ENCODE data around the gene KLHDC3. TPM values are rescaled to one million over a fixed set of nuclear protein-coding genes. Genes with fewer than 3 reads are reported as not detected.

Gene KLHDC3
- total and polyA plus RNA-seq, 9 of the 15 experiments (the other 6 are each of a cell fraction or from before 2014, with no cell fraction given): 4.5 to 171 (median 107) TPM

GRCh38 chr6:43014434-43014909, 423 bp downstream of the KLHDC3 start (continued):
- TF ChIP-seq CCNT2 (IDR thresholded peaks at IDR 0.05; ENCODE audit: borderline replicate concordance, extremely low read depth, insufficient read length, low read depth, low read length) (no peak), HMGXB4 (CRISPR knock-in tag; IDR thresholded peaks at IDR 0.05) (no peak), NFXL1 (CRISPR knock-in tag; IDR thresholded peaks at IDR 0.05) (no peak), ZZZ3 (IDR thresholded peaks at IDR 0.05) (no peak), TEAD4 (IDR thresholded peaks at IDR 0.05; ENCODE audit: low read length) (no peak), TEAD4 (CRISPR knock-in tag; IDR thresholded peaks at IDR 0.05; ENCODE audit: borderline replicate concordance) (no peak), RBM39 (optimal IDR thresholded peaks at IDR 0.05; ENCODE audit: low read depth, low read length) (no peak), ETS2 (tag; IDR thresholded peaks at IDR 0.05; ENCODE audit: borderline replicate concordance, poor library complexity, severe bottlenecking) (no peak), CBFA2T2 (conservative IDR thresholded peaks at IDR 0.05) (no peak), RAD51 (IDR thresholded peaks at IDR 0.05; ENCODE audit: borderline replicate concordance, low read depth) (0 out of 2 replicates have a peak, but pooled peaks have one; percentile 1), ZMIZ1 (IDR thresholded peaks at IDR 0.05; ENCODE audit: low read depth in 2 of 2, low read length in 2 of 2) (no peak), POLR2AphosphoS5 (IDR thresholded peaks at IDR 0.05; ENCODE audit: control insufficient read depth, insufficient read depth, low read depth, low read length) (no peak), SRSF1 (IDR thresholded peaks at IDR 0.05; ENCODE audit: low read depth, low read length) (no peak), ZBTB49 (CRISPR knock-in tag; IDR thresholded peaks at IDR 0.05; ENCODE audit: borderline replicate concordance) (no peak), ZNF184 (CRISPR knock-in tag; IDR thresholded peaks at IDR 0.05) (no peak), ZNF311 (CRISPR knock-in tag; IDR thresholded peaks at IDR 0.05) (no peak), RBM15 (IDR thresholded peaks at IDR 0.05; ENCODE audit: insufficient read depth, low read length) (no peak), EGR1 (conservative IDR thresholded peaks at IDR 0.05) (no peak), PHB2 (IDR thresholded peaks at IDR 0.05; ENCODE audit: low read depth) (peak; percentile 59), THRAP3 (IDR thresholded peaks at IDR 0.05; ENCODE audit: borderline replicate concordance) (0 out of 2 replicates have a peak, but pooled peaks have one; percentile 88), HDAC2 (IDR thresholded peaks at IDR 0.05) (no peak)
